HG02870 (cell line): ENCODE measurements around the gene MTERF4.

Experiments used
- ATAC-seq: cut with Tn5 transposase; IDR thresholded peaks from one replicate; pipeline ENCODE4 v1.9.1; 2021; ENCODE audit warnings: mild to moderate bottlenecking, moderate library complexity; ENCODE audit not compliant: unreplicated experiment

MTERF4 gene

DNA sequence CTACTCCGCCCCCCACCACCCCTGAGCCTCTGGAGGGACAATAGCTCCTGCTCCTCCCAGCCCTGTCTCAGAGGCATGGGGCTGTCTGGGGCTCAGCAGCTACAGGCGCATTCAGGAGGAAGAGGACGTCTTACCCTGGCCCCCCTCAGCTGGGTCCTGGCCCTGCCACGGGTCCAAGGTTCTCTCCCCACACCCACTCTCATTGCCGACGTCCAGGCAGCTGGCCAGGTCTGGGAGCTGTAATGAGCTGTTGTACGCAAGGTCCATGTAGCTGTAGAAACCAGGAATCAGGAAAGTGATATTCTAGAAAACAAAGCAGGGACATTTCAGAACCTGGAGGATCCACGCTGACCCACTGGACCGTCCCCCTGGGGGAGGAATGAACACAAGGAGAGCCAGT lies 33.6 kb upstream of the MTERF4 start:
- no peak for ATAC-seq

DNA sequence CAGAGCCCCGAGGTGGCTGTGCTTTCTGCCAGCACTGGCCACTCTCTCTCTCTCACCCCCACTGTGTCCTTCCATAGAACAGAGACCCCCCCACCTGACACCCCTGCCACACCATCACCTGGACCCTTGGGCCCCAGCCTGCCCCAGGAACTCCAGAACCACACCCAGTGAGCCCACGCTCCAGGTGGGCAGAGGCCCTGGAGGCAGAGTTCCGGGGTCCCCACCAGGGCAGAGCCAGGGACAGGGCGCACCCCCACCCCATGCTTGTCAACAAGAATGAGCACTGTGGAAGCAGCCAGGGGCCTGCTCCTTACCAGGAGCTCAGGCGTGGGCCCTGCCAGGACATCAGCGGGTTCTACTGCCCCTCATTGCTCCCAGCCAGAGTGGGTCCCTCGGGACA lies 32.6 kb upstream of the MTERF4 start:
- no peak for ATAC-seq

GRCh38 chr2:241133436-241133820 lies 31.3 kb upstream of the MTERF4 start:
- no peak for ATAC-seq

DNA sequence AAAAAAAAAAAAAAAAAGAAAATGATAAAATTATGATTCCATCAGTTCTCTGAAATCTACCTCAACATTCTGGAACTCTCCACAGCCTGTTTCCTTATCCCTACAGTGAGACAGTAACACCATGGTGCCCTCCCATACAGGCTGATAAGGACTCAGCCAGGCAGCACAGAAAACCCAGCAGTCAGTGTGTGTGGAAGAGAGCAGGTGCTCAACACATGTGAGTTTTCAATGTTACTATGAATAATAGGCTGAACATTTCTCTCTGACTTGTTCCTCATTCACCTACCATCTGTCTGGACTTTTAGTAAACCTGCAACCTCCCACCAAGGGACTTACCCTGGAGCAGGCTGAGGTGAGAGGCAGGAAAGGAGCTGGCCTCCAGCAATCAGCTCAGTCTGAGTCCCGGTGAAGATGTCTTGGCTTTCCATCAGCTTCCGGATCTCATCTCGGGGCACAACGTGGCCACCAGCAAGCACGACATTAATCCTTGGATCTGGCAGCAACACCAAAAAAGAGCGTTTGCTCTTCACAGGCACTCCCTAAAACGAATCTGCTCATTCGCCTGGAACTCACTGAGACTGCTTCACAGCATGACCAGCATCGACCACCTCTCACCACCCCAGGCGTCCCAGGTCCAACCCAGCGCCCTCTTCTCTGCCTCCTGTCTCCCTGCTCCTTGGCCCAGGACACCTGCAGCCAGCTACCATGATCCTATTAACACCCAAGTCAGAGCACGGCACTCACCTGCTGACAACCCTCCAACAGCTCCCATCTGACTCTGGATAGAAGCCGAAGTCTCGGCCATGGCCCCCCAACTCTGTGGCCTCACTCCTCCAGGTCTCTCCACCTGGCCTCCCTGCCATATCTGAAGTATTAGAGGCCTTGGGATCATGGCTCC lies 30.7 kb upstream of the MTERF4 start:
- no peak for ATAC-seq

DNA sequence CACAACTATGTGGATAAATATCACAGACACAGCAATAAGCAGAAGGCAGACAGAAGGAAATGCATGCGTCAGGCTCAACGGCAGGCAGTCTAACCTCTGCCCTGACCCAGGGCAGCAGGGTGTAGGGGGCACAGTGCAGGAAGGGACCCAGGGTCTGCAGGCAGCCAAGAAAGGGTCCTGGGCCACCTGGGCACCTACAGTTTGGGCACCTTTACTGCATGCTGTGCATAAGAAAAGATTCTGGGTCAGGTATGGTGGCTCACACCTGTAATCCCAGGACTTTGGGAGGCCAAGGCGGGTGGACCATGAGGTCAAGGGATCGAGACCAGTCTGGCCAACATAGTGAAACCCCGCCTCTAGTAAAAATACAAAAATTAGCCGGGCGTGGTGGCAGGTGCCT lies 29.4 kb upstream of the MTERF4 start:
- no peak for ATAC-seq

DNA sequence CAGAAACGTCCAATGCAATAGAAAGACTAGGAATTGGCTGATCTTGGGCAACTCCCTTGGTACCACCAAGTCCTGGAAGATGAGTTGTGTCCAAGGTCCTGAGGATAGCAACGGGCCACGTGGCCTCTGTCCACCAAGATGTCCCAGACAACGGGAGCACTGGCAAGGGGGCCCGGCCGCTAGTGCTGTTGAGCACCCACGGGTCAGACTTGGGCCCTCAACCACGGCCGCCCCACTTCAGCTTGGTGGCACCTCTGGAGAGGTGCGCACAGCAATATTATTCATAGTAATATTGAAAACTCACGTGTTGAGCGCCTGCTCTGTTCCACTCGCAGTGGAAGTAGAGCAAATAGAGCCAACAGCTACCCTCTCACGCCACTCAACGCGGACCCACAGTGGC lies 28.2 kb upstream of the MTERF4 start:
- no peak for ATAC-seq

DNA sequence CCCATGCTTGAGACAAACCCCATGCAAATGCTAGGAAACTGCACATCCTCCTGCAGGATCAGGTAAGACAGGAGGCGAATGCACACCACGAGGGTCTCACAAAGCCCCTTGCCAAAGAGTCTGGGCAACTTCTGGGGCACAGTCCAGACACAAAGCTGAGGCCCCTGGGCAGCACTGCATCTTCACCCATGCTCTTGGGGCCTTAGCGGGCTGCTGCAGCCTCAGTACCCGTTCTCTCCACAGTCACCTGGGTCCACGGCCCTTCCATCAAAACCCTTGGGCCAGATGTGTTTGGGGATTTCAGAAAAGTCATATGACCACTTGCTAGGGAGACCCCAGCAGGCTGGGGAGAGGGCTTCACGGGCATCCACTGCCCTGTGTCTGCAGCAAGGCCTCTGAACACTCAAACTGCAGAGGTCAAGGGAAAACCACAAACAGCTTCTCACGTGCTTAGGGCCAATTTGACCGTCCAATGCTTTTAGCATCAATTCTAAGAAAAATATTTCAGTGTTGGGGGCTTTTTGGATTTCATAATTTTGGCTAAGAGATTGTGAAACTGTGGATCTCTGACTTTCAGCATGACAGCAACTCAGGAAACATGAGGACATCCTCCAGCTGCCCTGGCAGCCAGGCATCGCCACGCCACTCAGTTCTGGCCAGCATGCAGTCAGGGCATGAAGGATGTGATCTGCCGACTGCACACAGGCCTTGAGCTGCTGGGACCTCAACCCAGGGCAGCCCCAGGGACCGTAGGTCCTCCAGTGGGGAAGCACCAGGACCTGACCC lies 27.2 kb upstream of the MTERF4 start:
- no peak for ATAC-seq

DNA sequence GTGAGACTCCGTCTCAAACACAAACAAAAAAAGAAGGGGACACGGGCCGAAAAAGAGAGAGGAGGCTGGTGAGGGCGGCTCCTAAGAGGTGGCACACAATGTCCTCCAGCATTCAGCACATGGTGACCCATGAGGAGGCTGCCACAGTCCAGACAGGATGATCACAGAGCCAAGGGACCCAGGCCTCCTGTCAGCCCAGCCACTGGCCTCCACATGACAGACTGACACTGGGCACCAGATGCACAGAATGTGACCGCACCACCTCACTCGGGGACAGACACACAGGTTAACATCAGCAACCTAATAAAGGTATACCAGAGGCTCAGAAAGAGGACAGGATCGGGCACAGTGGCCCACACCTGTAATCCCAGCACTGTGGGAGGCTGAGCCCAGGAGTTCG lies 26.2 kb upstream of the MTERF4 start:
- no peak for ATAC-seq

DNA sequence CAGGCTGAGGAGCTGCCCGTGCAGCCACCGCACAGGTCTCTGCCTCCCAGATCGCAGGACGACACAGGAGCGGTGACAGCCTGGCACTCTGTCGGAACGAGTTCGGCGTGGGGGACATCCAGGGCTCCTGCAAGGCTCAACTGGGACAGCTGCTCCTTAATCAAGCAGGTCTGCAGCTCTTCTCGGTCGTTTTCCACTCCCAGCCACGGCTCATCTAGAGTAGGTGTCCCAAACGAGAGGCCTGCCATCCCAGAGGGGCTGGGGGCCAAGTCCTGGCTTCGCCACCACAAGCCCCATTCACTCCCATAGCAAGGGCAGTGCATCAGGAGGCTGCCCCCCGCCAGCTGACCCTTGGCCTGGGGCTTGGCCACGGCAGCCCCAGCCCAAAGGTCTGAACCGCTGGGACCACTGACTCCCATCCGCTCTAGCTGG lies 24.7 kb upstream of the MTERF4 start:
- ATAC-seq: no peak

DNA sequence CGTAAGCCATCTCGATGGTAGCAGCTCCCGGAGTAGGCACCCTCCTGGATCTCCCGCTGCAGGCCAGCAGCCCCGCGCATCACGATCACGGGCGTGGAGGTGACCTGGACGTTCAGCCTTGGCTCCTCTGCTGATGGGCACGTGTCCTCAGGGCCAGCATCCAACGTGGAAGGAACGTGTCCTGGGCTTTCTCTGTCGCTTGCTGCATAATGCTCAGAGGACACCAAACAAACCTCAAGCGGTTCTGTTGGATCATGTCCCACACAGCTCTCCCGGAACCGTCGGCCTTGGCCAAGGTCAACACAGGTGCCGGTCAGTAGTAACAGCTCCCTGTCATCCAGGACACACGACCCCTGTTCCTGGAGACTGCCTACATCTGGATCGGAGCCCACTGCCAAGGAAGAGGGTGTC lies 24.1 kb upstream of the MTERF4 start:
- ATAC-seq: no peak

- ATAC-seq: no peak
Observed at GRCh38 chr2:241125626-241126025, 23.5 kb upstream of the MTERF4 start.

DNA sequence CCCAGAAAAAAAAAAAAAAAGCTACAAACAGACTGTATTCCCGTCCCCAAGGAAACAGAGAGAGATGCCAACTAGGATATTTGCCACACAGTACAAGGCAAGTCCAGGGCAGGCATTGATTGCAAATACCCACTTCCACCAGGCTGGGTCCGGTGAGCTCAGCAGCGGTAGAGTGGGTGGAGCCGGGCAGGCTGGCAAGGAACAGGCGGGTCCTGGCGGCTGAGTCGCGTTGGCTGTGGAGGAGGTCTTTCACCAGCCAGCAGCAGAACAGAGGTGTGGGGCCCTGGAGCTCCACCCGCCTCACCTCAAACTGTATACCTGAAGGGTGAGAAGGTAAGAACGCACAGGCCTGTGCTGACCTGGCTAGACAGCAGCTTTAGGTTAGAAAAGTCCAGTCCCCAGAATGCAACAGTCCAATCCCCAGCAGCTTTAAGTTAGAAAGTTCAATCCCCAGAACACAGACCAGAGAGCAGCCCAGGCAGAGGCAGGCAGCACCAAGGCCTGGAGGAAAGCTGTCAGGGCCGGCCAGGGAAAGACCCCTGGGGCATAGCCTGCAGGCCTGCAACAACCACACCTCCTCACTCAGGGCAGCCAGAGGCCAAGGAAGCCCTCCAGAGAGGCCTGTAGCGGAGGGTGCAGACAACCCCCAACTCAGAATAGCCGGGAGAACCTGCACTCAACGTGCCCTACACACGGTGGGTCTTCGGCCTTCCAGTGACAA lies 21.9 kb upstream of the MTERF4 start:
- no peak for ATAC-seq

- no peak for ATAC-seq
Observed at GRCh38 chr2:241122376-241123002, 20.4 kb upstream of the MTERF4 start.

DNA sequence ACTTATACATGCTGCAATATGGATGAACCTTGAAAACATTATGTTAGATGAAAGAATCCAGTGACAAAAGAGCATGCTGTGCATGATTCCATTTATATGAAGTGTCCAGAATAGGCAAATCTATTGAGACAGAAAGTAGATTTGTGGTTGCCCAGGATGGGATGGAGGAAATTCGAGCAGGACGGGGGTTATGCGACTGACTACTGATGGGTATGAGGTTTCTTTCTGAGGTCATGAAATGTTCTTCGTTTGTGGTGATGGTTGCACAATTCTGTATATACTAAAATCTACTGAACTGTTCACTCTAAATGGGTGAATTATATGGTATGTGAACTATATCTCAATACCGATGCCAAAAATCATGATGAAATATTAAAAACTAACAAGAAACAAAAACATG lies 18.9 kb upstream of the MTERF4 start:
- no peak for ATAC-seq

- no peak for ATAC-seq
Observed at GRCh38 chr2:241120440-241120839, 18.4 kb upstream of the MTERF4 start.

- ATAC-seq: no peak
Observed at GRCh38 chr2:241118737-241119505, 16.8 kb upstream of the MTERF4 start.

GRCh38 chr2:241116606-241117560 lies 14.8 kb upstream of the MTERF4 start:
- ATAC-seq: no peak

DNA sequence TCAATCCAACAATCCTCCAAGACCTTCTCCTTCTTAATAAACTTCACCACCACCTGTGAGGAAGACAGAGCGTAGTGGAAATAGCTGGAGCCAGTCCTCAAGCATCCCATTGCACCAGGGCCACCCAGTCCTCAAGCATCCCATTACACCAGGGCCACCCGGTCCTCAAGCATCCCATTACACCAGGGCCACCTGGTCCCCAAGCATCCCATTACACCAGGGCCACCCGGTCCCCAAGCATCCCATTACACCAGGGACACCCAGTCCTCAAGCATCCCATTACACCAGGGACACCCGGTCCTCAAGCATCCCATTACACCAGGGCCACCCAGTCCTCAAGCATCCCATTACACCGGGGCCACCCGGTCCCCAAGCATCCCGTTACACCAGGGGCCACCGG lies 13.3 kb upstream of the MTERF4 start:
- no peak for ATAC-seq

DNA sequence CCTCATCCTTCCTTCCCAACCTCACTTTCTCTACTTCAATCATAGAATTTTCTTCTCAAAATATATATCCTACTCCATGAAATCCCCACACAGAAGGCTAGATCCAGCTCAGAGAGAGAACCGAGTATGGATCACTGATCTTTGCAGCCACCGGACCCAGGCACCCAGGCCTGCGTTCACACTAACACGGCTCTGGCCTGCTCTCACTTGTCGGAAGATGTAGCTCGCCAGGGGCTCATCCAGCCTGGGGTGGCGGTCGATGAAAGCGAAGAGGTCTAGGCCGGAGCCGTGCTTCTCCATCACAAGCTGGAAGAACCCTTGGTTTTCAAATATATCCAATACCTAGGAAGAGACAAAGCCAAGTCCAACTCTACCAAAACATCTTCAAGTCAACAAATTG lies 12.7 kb upstream of the MTERF4 start:
- no peak for ATAC-seq
